Keratinocyte (primary cell): ENCODE results near the gene RNASE12. TPM values are rescaled to one million over a fixed set of nuclear protein-coding genes. Genes with fewer than 3 reads are reported as not detected.
A peak's percentile ranks its signal among the peaks of the same experiment; 100 is the strongest.

Experiments used
- DNase-seq: peaks from one replicate; pipeline ENCODE4 v3.0.0-alpha.2; 2011; ENCODE audit warnings: low read depth, missing footprints, low spot score
- FAIRE-seq: peaks from 2 replicates; lab custom pipeline; 2011; peaks lifted over from hg19 to GRCh38; lab: Jason Lieb, UNC
- H2AFZ ChIP-seq: 2 replicates; pipeline ENCODE4 v1.6.0; 2012; ENCODE audit warnings: low read length, control low read depth, inconsistent platforms; ENCODE audit not compliant: control insufficient read depth
- H3K27ac ChIP-seq: 2 replicates; pipeline ENCODE4 v1.5.1; 2011; ENCODE audit warnings: low read length; ENCODE audit not compliant: control insufficient read depth, insufficient read depth
- H3K27me3 ChIP-seq: 3 replicates; pipeline ENCODE4 v1.6.0; 2011; ENCODE audit warnings: low read length; ENCODE audit not compliant: control insufficient read depth, insufficient read depth; ENCODE audit errors: extremely low read depth
- H3K36me3 ChIP-seq, 2 experiments: 2 replicates in 1 of 2; 3 replicates in 1 of 2; pipeline ENCODE4 v1.5.1; 2011; ENCODE audit warnings: low read length in 2 of 2, mild to moderate bottlenecking in 1 of 2; ENCODE audit not compliant: control insufficient read depth in 2 of 2, insufficient read depth in 2 of 2; ENCODE audit errors: extremely low read depth in 1 of 2
- H3K4me1 ChIP-seq: 3 replicates; pipeline ENCODE4 v1.5.1; 2011; ENCODE audit warnings: low read length; ENCODE audit not compliant: control insufficient read depth, insufficient read depth; ENCODE audit errors: extremely low read depth
- H3K4me2 ChIP-seq: 3 replicates; pipeline ENCODE4 v1.6.0; 2011; ENCODE audit warnings: low read depth, low read length; ENCODE audit not compliant: control insufficient read depth, insufficient read depth; ENCODE audit errors: extremely low read depth
- H3K4me3 ChIP-seq, 3 experiments: fragments of 200-600 bp in 1 of 3; sonication (generic) in 1 of 3; 2 replicates in 2 of 3; 3 replicates in 1 of 3; pipeline ENCODE4 v1.5.1; 2011 to 2016; ENCODE audit warnings: low read length in 3 of 3, mild to moderate bottlenecking in 3 of 3, control low read depth in 2 of 3, inconsistent platforms in 1 of 3, low read depth in 1 of 3, mixed read lengths in 1 of 3, mixed run types in 1 of 3, moderate library complexity in 1 of 3; ENCODE audit not compliant: control insufficient read depth in 2 of 3, insufficient read depth in 2 of 3; ENCODE audit errors: extremely low read depth in 1 of 3
- H3K79me2 ChIP-seq: 2 replicates; pipeline ENCODE4 v1.6.0; 2012; ENCODE audit warnings: low read length; ENCODE audit not compliant: control insufficient read depth, insufficient read depth
- H3K9ac ChIP-seq: 3 replicates; pipeline ENCODE4 v1.6.0; 2011; ENCODE audit warnings: low read length; ENCODE audit not compliant: control insufficient read depth, insufficient read depth; ENCODE audit errors: extremely low read depth
- H3K9me1 ChIP-seq: 3 replicates; pipeline ENCODE4 v1.6.0; 2011; ENCODE audit warnings: low read length; ENCODE audit not compliant: control insufficient read depth, insufficient read depth; ENCODE audit errors: extremely low read depth
- H3K9me3 ChIP-seq: 2 replicates; pipeline ENCODE4 v1.5.1; 2012; ENCODE audit warnings: low read depth, low read length; ENCODE audit not compliant: control insufficient read depth
- H4K20me1 ChIP-seq: 3 replicates; pipeline ENCODE4 v1.6.0; 2011; ENCODE audit warnings: low read length; ENCODE audit not compliant: control insufficient read depth, insufficient read depth; ENCODE audit errors: extremely low read depth
- CTCF ChIP-seq, 3 experiments: IDR thresholded peaks in 1 of 3; conservative IDR thresholded peaks in 1 of 3; optimal IDR thresholded peaks in 1 of 3; 2 replicates in 2 of 3; 3 replicates in 1 of 3; pipeline versions ENCODE3 to v1.5.1; 2011; ENCODE audit warnings: low read length in 3 of 3, mild to moderate bottlenecking in 3 of 3, moderate library complexity in 2 of 3, control low read depth in 1 of 3, inconsistent platforms in 1 of 3; ENCODE audit not compliant: insufficient read depth in 2 of 3; ENCODE audit errors: extremely low read depth in 1 of 3
- EZH2 ChIP-seq: IDR thresholded peaks from one replicate; pipeline ENCODE4 v1.6.1; 2012; ENCODE audit warnings: inconsistent platforms, mild to moderate bottlenecking, low read length, moderate library complexity
- dilution Hi-C: fragments of 300-500 bp; cut with MboI; formaldehyde crosslinking; loops from one replicate; pipeline ENCODE4 v1.7.0; 2020; ENCODE audit warnings: low sequenced_read_pairs; ENCODE audit not compliant: extremely low pct_ligation_motif_present
- polyA plus RNA-seq, 5 experiments: library from polyadenylated mRNA; depleted of rRNA in 3 of 5; stranded (reverse) in 3 of 5; stranded (forward) in 1 of 5; unstranded in 1 of 5; fragments of >200 nt; gene quantifications; 1 replicate in 1 of 5; 2 replicates in 3 of 5; 3 replicates in 1 of 5; pipeline versions ENCODE4 v1.2.1 to v1.2.3, GENCODE V29; 2011 to 2012; ENCODE audit warnings: missing spikeins in 2 of 5, low read depth in 1 of 5, low replicate concordance in 1 of 5

Gene RNASE12
- polyA plus RNA-seq, 1 donor (not counting 4 experiments of a cell fraction or from before 2014, with no cell fraction given), result not detected

GRCh38 chr14:20631023-20631879 lies 40.1 kb upstream of the RNASE12 start:
- H3K9me3 ChIP-seq, result no peaks in the 10 kb centered on the region
- H3K36me3 ChIP-seq, result no peaks in the 10 kb centered on the region
- peak overlapping the region; percentile 43 to 91 (median 87) for H3K4me3 ChIP-seq
- FAIRE-seq (no peak), DNase-seq (no peak)
- no peak for TF ChIP-seq CTCF (optimal IDR thresholded peaks at IDR 0.05 in 1 of 3, IDR thresholded peaks at IDR 0.05 in 1 of 3, conservative IDR thresholded peaks at IDR 0.05 in 1 of 3; ENCODE audit: extremely low read depth in 1 of 3, insufficient read depth in 2 of 3, low read length in 3 of 3)
- no peak for TF ChIP-seq EZH2
- peak overlapping the region; percentile 76 for H3K9ac ChIP-seq
- H3K27me3 ChIP-seq, result no peaks in the 10 kb centered on the region
- dilution Hi-C loops, result no loop called here
- no peaks in the 10 kb centered on the region for H3K79me2 ChIP-seq
- H4K20me1 ChIP-seq, result no peaks in the 10 kb centered on the region
- H3K27ac ChIP-seq, result peak overlapping the region; percentile 61
- no peaks in the 10 kb centered on the region for H3K9me1 ChIP-seq
- peak overlapping the region; percentile 99 for H3K4me2 ChIP-seq
- peaks cover 20% of the 10 kb centered on the region for H3K4me1 ChIP-seq
- H2AFZ ChIP-seq, result peak overlapping the region; percentile 89

- Histone ChIP-seq H3K27ac (peak overlapping the region; percentile 61), H3K79me2 (no peaks in the 10 kb centered on the region), H3K4me3 (peak overlapping the region; percentile 43 to 91 (median 87)), H3K36me3 (no peaks in the 10 kb centered on the region), H3K9me3 (no peaks in the 10 kb centered on the region), H4K20me1 (no peaks in the 10 kb centered on the region), H3K27me3 (no peaks in the 10 kb centered on the region), H3K4me2 (peak overlapping the region; percentile 99), H3K9me1 (no peaks in the 10 kb centered on the region), H2AFZ (peak overlapping the region; percentile 89), H3K9ac (peak overlapping the region; percentile 76), H3K4me1 (peaks cover 20% of the 10 kb centered on the region)
- peak; percentile 83 for DNase-seq
- no peak for TF ChIP-seq CTCF (optimal IDR thresholded peaks at IDR 0.05 in 1 of 3, IDR thresholded peaks at IDR 0.05 in 1 of 3, conservative IDR thresholded peaks at IDR 0.05 in 1 of 3; ENCODE audit: extremely low read depth in 1 of 3, insufficient read depth in 2 of 3, low read length in 3 of 3)
- no peak for TF ChIP-seq EZH2
- dilution Hi-C loops, result no loop called here
- no peak for FAIRE-seq
These were observed 39.3 kb upstream of the RNASE12 start for GRCh38 chr14:20630340-20631022.
